Lower leg skin (tissue), 3 donors: ENCODE data around the gene DNAJA2.

ENCODE experiments used
- CTCF ChIP-seq, 3 donors: fragments of 450-650 bp; IDR thresholded peaks; one replicate each; pipeline ENCODE4 v1.5.1; 2016; ENCODE audit warnings: antibody characterized with exemption in 3 of 3, mild to moderate bottlenecking in 3 of 3, moderate library complexity in 2 of 3
- POLR2A ChIP-seq, 2 donors: fragments of 450-650 bp; IDR thresholded peaks; one replicate each; pipeline ENCODE4 v1.6.1; 2016 to 2017; ENCODE audit warnings: antibody characterized with exemption in 2 of 2, mild to moderate bottlenecking in 1 of 2, moderate library complexity in 1 of 2

- TF ChIP-seq CTCF (IDR thresholded peaks at IDR 0.05): no peak
- TF ChIP-seq POLR2A (IDR thresholded peaks at IDR 0.05): no peak
Observed at GRCh38 chr16:46982335-46982734, 8.9 kb upstream of the DNAJA2 start.
